Measurements from ENCODE around the gene TMEM14B. TPM values are rescaled to one million over a fixed set of nuclear protein-coding genes. Genes with fewer than 3 reads are reported as not detected.
"Not testable (repeated sequence)": the region's sequence is repeated elsewhere in the genome, so short reads cannot be mapped to it uniquely, and the experiment has no call there.

TMEM14B gene
- total RNA-seq, 1 experiment from 2014 or later = 90.7 TPM

DNA sequence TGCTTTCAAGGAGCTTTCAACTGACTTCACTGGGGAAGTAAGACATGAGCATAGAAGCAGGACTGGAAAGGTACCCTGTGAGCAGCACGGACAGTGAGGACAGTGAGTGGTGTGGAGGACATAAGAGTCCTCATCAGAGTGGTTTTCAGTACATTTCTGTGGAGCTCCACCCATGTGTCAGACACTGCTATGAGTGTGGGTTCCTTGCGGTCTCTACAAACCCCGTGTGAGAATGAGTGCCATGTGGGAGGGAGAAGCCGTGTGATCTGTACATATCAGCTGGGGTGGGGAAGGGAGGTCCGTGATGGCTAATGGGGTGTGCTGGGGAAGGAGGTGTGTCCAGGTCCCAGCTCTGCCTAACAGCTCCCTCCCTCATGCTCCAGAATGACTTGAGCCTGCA is 4.2 kb downstream of the TMEM14B start:
- H3K4me1 ChIP-seq (ENCODE audit: insufficient read depth, low read length, poor library complexity, severe bottlenecking); H3K27ac ChIP-seq (ENCODE audit: low read depth, low read length, poor library complexity, severe bottlenecking); H3K27me3 ChIP-seq (replicated peaks; ENCODE audit: insufficient read depth, low read depth, low read length, poor library complexity); CTCF ChIA-PET; intact Hi-C loops (cut with micrococcal nuclease; ENCODE audit: unreplicated experiment); H3K4me3 ChIP-seq (ENCODE audit: low read depth, low read length, poor library complexity, severe bottlenecking); DNase-seq (ENCODE audit: low spot score); BruUV-seq (replicated peaks); H3K9me3 ChIP-seq (ENCODE audit: low read depth, low read length, poor library complexity, severe bottlenecking): not testable (repeated sequence)
- POLR2A ChIA-PET (ENCODE audit: low non-redundant PET) = interaction anchor here (0.6 kb wide), 1 partner anchor 60 kb away, joined by 3 read pairs; no protein-coding TSS in a partner anchor
- peaks cover 39% of the 10 kb centered on the region for H3K36me3 ChIP-seq (ENCODE audit: insufficient read depth, low read length, poor library complexity, severe bottlenecking)

DNA sequence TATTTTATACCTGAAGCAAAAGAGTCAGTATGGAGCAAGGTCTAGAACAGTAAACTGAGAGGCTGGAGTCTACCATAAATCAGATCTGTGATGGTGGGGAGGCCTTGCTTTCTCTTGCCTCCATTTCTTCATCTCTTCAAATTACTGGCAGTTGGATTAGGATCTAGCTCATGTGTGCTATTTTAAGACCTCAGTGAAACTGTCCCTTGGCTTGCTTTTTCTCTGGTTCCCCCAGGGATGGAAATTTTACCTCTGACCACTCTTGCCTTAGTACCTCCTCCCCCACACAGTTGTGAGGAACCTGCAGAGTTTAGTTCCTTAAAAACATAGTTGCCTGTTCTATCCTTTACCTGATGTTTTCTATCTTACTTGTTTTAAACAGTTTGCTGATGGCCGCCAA is 8.5 kb downstream of the TMEM14B start:
- Histone ChIP-seq H3K4me1 (ENCODE audit: insufficient read depth, low read length, poor library complexity, severe bottlenecking) (no peaks in the 10 kb centered on the region), H3K27me3 (replicated peaks; ENCODE audit: insufficient read depth, low read depth, low read length, poor library complexity) (no peaks in the 10 kb centered on the region), H3K36me3 (ENCODE audit: insufficient read depth, low read length, poor library complexity, severe bottlenecking) (peaks cover 48% of the 10 kb centered on the region), H3K27ac (ENCODE audit: low read depth, low read length, poor library complexity, severe bottlenecking) (no peak overlapping the region), H3K4me3 (ENCODE audit: low read depth, low read length, poor library complexity, severe bottlenecking) (no peak overlapping the region), H3K9me3 (ENCODE audit: low read depth, low read length, poor library complexity, severe bottlenecking) (no peaks in the 10 kb centered on the region)
- CTCF ChIA-PET = no interaction called here
- BruUV-seq (replicated peaks) = no TSS peak
- intact Hi-C loops (cut with micrococcal nuclease; ENCODE audit: unreplicated experiment) = no loop called here
- no peak for DNase-seq (ENCODE audit: low spot score)
- no peak for TF ChIP-seq EZH2 (IDR thresholded peaks at IDR 0.05; ENCODE audit: borderline replicate concordance, low read depth, low read length, poor library complexity, severe bottlenecking)
- TF ChIP-seq, protein P1, sequence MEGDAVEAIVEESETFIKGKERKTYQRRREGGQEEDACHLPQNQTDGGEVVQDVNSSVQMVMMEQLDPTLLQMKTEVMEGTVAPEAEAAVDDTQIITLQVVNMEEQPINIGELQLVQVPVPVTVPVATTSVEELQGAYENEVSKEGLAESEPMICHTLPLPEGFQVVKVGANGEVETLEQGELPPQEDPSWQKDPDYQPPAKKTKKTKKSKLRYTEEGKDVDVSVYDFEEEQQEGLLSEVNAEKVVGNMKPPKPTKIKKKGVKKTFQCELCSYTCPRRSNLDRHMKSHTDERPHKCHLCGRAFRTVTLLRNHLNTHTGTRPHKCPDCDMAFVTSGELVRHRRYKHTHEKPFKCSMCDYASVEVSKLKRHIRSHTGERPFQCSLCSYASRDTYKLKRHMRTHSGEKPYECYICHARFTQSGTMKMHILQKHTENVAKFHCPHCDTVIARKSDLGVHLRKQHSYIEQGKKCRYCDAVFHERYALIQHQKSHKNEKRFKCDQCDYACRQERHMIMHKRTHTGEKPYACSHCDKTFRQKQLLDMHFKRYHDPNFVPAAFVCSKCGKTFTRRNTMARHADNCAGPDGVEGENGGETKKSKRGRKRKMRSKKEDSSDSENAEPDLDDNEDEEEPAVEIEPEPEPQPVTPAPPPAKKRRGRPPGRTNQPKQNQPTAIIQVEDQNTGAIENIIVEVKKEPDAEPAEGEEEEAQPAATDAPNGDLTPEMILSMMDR (conservative IDR thresholded peaks at IDR 0.05; ENCODE audit: low read depth, low read length) = no peak
- POLR2A ChIA-PET (ENCODE audit: low non-redundant PET) = no interaction called here

DNA sequence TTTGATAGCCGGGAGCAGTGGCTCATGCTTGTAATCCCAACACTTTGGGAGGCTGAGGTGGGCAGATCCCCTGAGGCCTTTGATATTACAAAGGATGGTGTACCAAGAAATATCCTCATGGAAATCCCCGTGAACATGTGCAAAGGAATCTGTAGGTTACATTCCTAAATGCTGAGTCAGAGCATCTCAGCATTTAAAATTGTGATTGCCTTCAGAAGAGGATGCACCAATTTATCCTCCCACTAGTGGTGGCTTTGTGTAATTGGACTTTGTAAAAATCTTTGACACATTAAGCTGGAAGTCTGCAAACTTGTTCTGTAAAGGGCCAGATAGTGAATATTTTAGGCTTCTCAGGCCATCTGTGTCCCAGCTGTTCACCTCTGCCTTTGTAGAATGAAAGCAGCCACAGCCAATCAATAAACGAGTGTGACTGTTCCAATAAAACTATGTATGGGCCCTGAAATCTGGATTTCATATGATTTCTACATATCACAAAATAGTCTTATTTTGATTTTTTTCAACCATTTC is 11.8 kb downstream of the TMEM14B start:
- H3K4me3 ChIP-seq (ENCODE audit: low read depth, low read length, poor library complexity, severe bottlenecking) = no peak overlapping the region
- H3K9me3 ChIP-seq (ENCODE audit: low read depth, low read length, poor library complexity, severe bottlenecking) = no peaks in the 10 kb centered on the region
- H3K4me1 ChIP-seq (ENCODE audit: insufficient read depth, low read length, poor library complexity, severe bottlenecking) = no peaks in the 10 kb centered on the region
- ChIA-PET POLR2A (ENCODE audit: low non-redundant PET) (interaction anchor here (0.7 kb wide), 1 partner anchor 267 kb away, joined by 3 read pairs; no protein-coding TSS in a partner anchor), CTCF (interaction anchor here (0.6 to 0.9 kb wide), 6 partner anchors 11 to 340 kb away, joined by 3 to 10 read pairs (median 3); partner anchors contain the start of gene PAK1IP1)
- no peak for TF ChIP-seq EZH2 (IDR thresholded peaks at IDR 0.05; ENCODE audit: borderline replicate concordance, low read depth, low read length, poor library complexity, severe bottlenecking)
- TF ChIP-seq, protein P1 (conservative IDR thresholded peaks at IDR 0.05; ENCODE audit: low read depth, low read length) = peak; percentile 65
- intact Hi-C loops (cut with micrococcal nuclease; ENCODE audit: unreplicated experiment) = no loop called here
- H3K27ac ChIP-seq (ENCODE audit: low read depth, low read length, poor library complexity, severe bottlenecking) = no peak overlapping the region
- H3K27me3 ChIP-seq (replicated peaks; ENCODE audit: insufficient read depth, low read depth, low read length, poor library complexity) = no peaks in the 10 kb centered on the region
- peaks cover 35% of the 10 kb centered on the region for H3K36me3 ChIP-seq (ENCODE audit: insufficient read depth, low read length, poor library complexity, severe bottlenecking)
- peak; percentile 83 for DNase-seq (ENCODE audit: low spot score)
- BruUV-seq (replicated peaks) = no TSS peak

DNA sequence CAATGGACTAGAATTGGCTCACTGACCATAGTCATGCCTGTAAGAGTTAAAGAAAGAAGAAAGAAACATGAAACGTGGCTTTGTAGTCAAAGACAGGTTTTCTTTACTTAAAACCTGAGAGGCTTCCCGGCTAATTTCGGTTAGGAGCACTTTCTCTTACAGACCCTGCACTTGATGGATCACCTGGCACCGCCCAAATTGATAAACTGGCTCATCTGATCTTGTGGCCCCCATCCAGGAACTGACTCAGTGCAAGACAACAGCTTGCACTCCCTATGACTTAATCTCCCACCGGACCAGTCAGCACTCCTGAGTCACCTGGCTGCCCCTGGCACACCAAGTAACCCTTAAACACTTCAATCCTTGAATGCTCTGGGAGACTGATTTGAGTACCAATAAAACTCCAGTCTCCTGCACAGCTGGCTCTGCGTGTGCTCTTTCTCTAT is 12.3 kb downstream of the TMEM14B start:
- POLR2A ChIA-PET (ENCODE audit: low non-redundant PET) = interaction anchor here (0.7 kb wide), 1 partner anchor 267 kb away, joined by 3 read pairs; no protein-coding TSS in a partner anchor
- BruUV-seq (replicated peaks) = no TSS peak

More for the DNA sequence above, 12.3 kb downstream of the TMEM14B start:
- no peak overlapping the region for H3K4me3 ChIP-seq (ENCODE audit: low read depth, low read length, poor library complexity, severe bottlenecking)
- CTCF ChIA-PET = interaction anchor here (0.6 to 0.9 kb wide), 5 partner anchors 11 to 340 kb away, joined by 3 to 5 read pairs (median 3); partner anchors contain the start of gene PAK1IP1
- H3K9me3 ChIP-seq (ENCODE audit: low read depth, low read length, poor library complexity, severe bottlenecking) = no peaks in the 10 kb centered on the region
- no peaks in the 10 kb centered on the region for H3K4me1 ChIP-seq (ENCODE audit: insufficient read depth, low read length, poor library complexity, severe bottlenecking)
- no peak for TF ChIP-seq EZH2 (IDR thresholded peaks at IDR 0.05; ENCODE audit: borderline replicate concordance, low read depth, low read length, poor library complexity, severe bottlenecking)
- TF ChIP-seq, protein P1 (conservative IDR thresholded peaks at IDR 0.05; ENCODE audit: low read depth, low read length) = no peak
- no peaks in the 10 kb centered on the region for H3K27me3 ChIP-seq (replicated peaks; ENCODE audit: insufficient read depth, low read depth, low read length, poor library complexity)
- DNase-seq (ENCODE audit: low spot score) = no peak
- H3K36me3 ChIP-seq (ENCODE audit: insufficient read depth, low read length, poor library complexity, severe bottlenecking) = peaks cover 30% of the 10 kb centered on the region
- no peak overlapping the region for H3K27ac ChIP-seq (ENCODE audit: low read depth, low read length, poor library complexity, severe bottlenecking)
- intact Hi-C loops (cut with micrococcal nuclease; ENCODE audit: unreplicated experiment) = no loop called here
